Fibroblast of pulmonary artery (primary cell): Measurements from ENCODE around the gene TTC13.
A peak's percentile ranks its signal among the peaks of the same experiment; 100 is the strongest.

Experiments
- DNase-seq: peaks from one replicate; pipeline ENCODE4 v3.0.0-alpha.2; 2010; ENCODE audit warnings: low read depth
- H3K4me3 ChIP-seq: replicated peaks from 2 replicates; pipeline ENCODE4 v1.5.1; 2011; ENCODE audit warnings: low read depth, mild to moderate bottlenecking, control low read depth, low read length, moderate library complexity
- TF ChIP-seq, protein P1 (sequence below): IDR thresholded peaks from 2 replicates; pipeline ENCODE4 v1.5.1; 2011; ENCODE audit warnings: mild to moderate bottlenecking, control low read depth, low read length, inconsistent platforms; ENCODE audit errors: missing control alignments

TTC13 gene

GRCh38 chr1:230950404-230950803, 28.3 kb downstream of the TTC13 start:
- no peak for DNase-seq
- TF ChIP-seq, protein P1, sequence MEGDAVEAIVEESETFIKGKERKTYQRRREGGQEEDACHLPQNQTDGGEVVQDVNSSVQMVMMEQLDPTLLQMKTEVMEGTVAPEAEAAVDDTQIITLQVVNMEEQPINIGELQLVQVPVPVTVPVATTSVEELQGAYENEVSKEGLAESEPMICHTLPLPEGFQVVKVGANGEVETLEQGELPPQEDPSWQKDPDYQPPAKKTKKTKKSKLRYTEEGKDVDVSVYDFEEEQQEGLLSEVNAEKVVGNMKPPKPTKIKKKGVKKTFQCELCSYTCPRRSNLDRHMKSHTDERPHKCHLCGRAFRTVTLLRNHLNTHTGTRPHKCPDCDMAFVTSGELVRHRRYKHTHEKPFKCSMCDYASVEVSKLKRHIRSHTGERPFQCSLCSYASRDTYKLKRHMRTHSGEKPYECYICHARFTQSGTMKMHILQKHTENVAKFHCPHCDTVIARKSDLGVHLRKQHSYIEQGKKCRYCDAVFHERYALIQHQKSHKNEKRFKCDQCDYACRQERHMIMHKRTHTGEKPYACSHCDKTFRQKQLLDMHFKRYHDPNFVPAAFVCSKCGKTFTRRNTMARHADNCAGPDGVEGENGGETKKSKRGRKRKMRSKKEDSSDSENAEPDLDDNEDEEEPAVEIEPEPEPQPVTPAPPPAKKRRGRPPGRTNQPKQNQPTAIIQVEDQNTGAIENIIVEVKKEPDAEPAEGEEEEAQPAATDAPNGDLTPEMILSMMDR = no peak
- H3K4me3 ChIP-seq = no peak overlapping the region

DNA sequence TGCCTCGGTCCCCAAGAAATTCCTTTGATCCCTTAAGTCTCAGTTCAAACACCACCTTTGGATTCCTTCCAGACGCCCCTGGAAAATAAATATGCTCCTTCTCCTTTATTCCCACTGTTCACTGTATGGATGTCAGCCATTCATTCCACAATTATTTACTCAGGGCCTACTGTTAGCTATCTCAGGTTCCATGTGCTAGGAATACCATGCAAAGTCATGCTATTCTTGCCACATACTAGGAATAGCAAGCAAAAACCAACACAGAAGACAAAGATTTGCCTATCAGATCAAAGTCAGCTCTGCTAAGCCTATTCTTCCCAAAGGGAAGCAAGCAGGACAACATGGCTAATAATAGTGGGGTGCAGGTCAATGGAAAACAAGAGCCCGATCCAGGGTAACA, 29.8 kb downstream of the TTC13 start:
- H3K4me3 ChIP-seq = no peak overlapping the region
- TF ChIP-seq, protein P1 = no peak
- no peak for DNase-seq

DNA sequence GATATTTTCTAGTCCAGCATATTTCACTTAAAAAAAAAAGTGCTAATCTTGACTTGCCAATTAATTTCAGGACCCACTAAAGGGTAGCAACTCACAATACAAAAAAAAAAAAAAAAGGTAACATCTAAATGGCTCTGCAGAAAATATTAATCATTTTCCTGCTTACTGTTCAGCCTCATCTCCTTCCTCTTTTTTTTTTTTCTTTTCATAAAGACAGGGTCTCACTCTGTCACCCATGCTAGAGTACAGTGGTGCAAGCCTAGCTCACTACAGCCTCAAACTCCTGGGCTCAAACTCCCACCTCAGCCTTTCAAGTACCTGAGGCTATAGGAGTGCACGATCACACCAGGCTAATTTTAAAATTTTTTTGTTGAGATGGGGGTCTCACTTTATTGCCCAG, 30.4 kb downstream of the TTC13 start:
- H3K4me3 ChIP-seq = no peak overlapping the region
- DNase-seq = no peak
- TF ChIP-seq, protein P1 = no peak

- TF ChIP-seq, protein P1 = no peak
- DNase-seq = no peak
- no peak overlapping the region for H3K4me3 ChIP-seq
These were observed 35.5 kb downstream of the TTC13 start for GRCh38 chr1:230943048-230943593.

- no peak overlapping the region for H3K4me3 ChIP-seq
- peak; percentile 15 for DNase-seq
- TF ChIP-seq, protein P1 = no peak
These were observed 37.8 kb downstream of the TTC13 start for GRCh38 chr1:230940848-230941247.

DNA sequence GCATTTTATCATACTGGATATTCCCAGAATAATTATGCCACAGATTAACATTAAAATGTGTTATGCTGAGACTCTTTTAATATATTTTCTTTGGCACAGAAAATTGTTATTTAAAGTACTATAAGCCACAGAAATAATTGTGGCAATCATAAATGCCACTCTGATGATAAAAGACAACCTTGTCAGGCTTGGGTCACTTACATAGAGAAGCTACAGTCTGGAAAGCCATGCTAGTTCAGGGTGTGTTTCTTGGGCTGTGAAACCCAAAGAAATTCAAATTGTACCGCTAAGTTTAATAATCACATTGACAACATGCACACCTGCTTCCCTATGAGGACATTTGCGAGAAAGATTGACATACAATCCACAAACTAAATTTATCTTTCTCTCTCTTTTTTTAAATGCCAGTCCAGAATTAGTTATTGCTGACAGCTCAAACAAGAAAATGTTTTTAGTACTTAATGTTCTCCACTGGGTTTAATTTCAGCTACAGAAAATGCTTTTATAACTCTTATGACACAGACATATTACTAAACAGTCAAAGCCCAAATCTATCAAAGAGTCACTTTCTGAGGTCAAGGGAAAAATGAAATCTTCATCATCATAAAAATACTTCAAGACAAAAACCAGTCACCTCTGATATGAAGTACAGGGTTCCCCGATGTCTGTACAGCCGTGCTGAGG, 38.7 kb downstream of the TTC13 start:
- H3K4me3 ChIP-seq = no peak overlapping the region
- no peak for DNase-seq
- TF ChIP-seq, protein P1 = no peak

- TF ChIP-seq, protein P1 = no peak
- no peak for DNase-seq
- no peak overlapping the region for H3K4me3 ChIP-seq
These were observed 39.7 kb downstream of the TTC13 start for GRCh38 chr1:230938924-230939368.
